SK-N-SH treated with all-trans-retinoic acid at 6 μM for 48 hours (cell line): ENCODE results near the gene PIF1.
"Not testable (repeated sequence)": the region's sequence is repeated elsewhere in the genome, so short reads cannot be mapped to it uniquely, and the experiment has no call there.

Experiments
- ATAC-seq: fragments of 200-7000 bp; cut with Tn5 transposase; 3 replicates; pipeline ENCODE4 v1.9.1; 2020; ENCODE audit warnings: mild to moderate bottlenecking, moderate library complexity
- ARNTL ChIP-seq: fragments of 450-650 bp; formaldehyde crosslinking; IDR thresholded peaks from 2 replicates; pipeline ENCODE4 v1.5.0; 2020; ENCODE audit warnings: low read depth, mild to moderate bottlenecking, moderate library complexity, borderline replicate concordance
- CREB5 ChIP-seq: fragments of 250-450 bp; sonication (Bioruptor Pico); IDR thresholded peaks from 2 replicates; pipeline ENCODE4 v1.5.1; 2020; ENCODE audit warnings: low read depth, mild to moderate bottlenecking, moderate library complexity
- CSDC2 ChIP-seq: fragments of 250-450 bp; sonication (Bioruptor Pico); IDR thresholded peaks from 2 replicates; pipeline ENCODE4 v1.5.0; 2020; ENCODE audit warnings: mild to moderate bottlenecking, moderate library complexity
- CSRNP3 ChIP-seq: fragments of 250-450 bp; sonication (Bioruptor Pico); IDR thresholded peaks from 2 replicates; pipeline ENCODE4 v1.5.1; 2021; ENCODE audit warnings: mild to moderate bottlenecking, moderate library complexity
- ESRRG ChIP-seq: fragments of 250-450 bp; sonication (Bioruptor Pico); IDR thresholded peaks from 2 replicates; pipeline ENCODE4 v1.6.1; 2021; ENCODE audit warnings: mild to moderate bottlenecking
- GLIS3 ChIP-seq: fragments of 250-450 bp; sonication (Bioruptor Pico); IDR thresholded peaks from 2 replicates; pipeline ENCODE4 v1.5.0; 2020; ENCODE audit warnings: mild to moderate bottlenecking, moderate library complexity
- ISL1 ChIP-seq: fragments of 250-450 bp; sonication (Bioruptor Pico); IDR thresholded peaks from 2 replicates; pipeline ENCODE4 v2.1.2; 2022; ENCODE audit warnings: mild to moderate bottlenecking, moderate library complexity
- OSR1 ChIP-seq: fragments of 250-450 bp; sonication (Bioruptor Pico); IDR thresholded peaks from 2 replicates; pipeline ENCODE4 v1.8.0; 2022; ENCODE audit warnings: moderate library complexity, mild to moderate bottlenecking, inconsistent platforms
- PATZ1 ChIP-seq: fragments of 250-450 bp; sonication (Bioruptor Pico); IDR thresholded peaks from 2 replicates; pipeline ENCODE4 v1.8.0; 2020; ENCODE audit warnings: mild to moderate bottlenecking, moderate library complexity, borderline replicate concordance
- POU6F1 ChIP-seq: fragments of 250-450 bp; sonication (Bioruptor Pico); IDR thresholded peaks from 2 replicates; pipeline ENCODE4 v1.8.0; 2021; ENCODE audit warnings: low read depth, mild to moderate bottlenecking, moderate library complexity, borderline replicate concordance
- RARB ChIP-seq: fragments of 250-450 bp; sonication (Bioruptor Pico); IDR thresholded peaks from 2 replicates; pipeline ENCODE4 v1.8.0; 2021; ENCODE audit warnings: mild to moderate bottlenecking, moderate library complexity
- SNAI2 ChIP-seq: fragments of 250-450 bp; sonication (Bioruptor Pico); IDR thresholded peaks from 2 replicates; pipeline ENCODE4 v1.5.0; 2020; ENCODE audit warnings: mild to moderate bottlenecking, moderate library complexity
- TOX ChIP-seq: fragments of 250-450 bp; sonication (Bioruptor Pico); IDR thresholded peaks from 2 replicates; pipeline ENCODE4 v1.8.0; 2021; ENCODE audit warnings: mild to moderate bottlenecking, moderate library complexity, borderline replicate concordance
- ZC3H10 ChIP-seq: fragments of 250-450 bp; sonication (Bioruptor Pico); IDR thresholded peaks from 2 replicates; pipeline ENCODE4 v1.5.1; 2021; ENCODE audit warnings: mild to moderate bottlenecking, moderate library complexity
- ZFP3 ChIP-seq: fragments of 250-450 bp; sonication (Bioruptor Pico); IDR thresholded peaks from 2 replicates; pipeline ENCODE4 v1.5.0; 2020; ENCODE audit warnings: mild to moderate bottlenecking, moderate library complexity
- ZFP30 ChIP-seq: fragments of 450-650 bp; formaldehyde crosslinking; IDR thresholded peaks from 2 replicates; pipeline ENCODE4 v1.5.0; 2022; ENCODE audit warnings: mild to moderate bottlenecking, moderate library complexity
- ZNF565 ChIP-seq: fragments of 450-650 bp; formaldehyde crosslinking; conservative IDR thresholded peaks from 2 replicates; pipeline ENCODE4 v1.5.0; 2020; ENCODE audit warnings: low read depth, mild to moderate bottlenecking, moderate library complexity
- ZNF70 ChIP-seq: fragments of 450-650 bp; formaldehyde crosslinking; IDR thresholded peaks from 2 replicates; pipeline ENCODE4 v1.5.0; 2020; ENCODE audit warnings: mild to moderate bottlenecking, moderate library complexity
- ZNF8 ChIP-seq: fragments of 450-650 bp; formaldehyde crosslinking; IDR thresholded peaks from 2 replicates; pipeline ENCODE4 v1.5.0; 2020; ENCODE audit warnings: mild to moderate bottlenecking, moderate library complexity

PIF1 gene

GRCh38 chr15:64803526-64803925, 21.9 kb downstream of the PIF1 start (continued):
- TF ChIP-seq CSRNP3 (CRISPR knock-in tag) (no peak), RARB (CRISPR knock-in tag) (no peak), CSDC2 (no peak), GLIS3 (CRISPR knock-in tag) (no peak), ZC3H10 (CRISPR knock-in tag) (no peak), ZNF565 (CRISPR knock-in tag) (no peak)
- TF ChIP-seq, all 23 proteins: peak for 0

GRCh38 chr15:64800476-64800875, 25.0 kb downstream of the PIF1 start:
- TF ChIP-seq POU6F1 (CRISPR knock-in tag) = no peak
- TF ChIP-seq ZNF565 (CRISPR knock-in tag) = no peak
- TF ChIP-seq GLIS3 (CRISPR knock-in tag) = no peak
- TF ChIP-seq SNAI2 (CRISPR knock-in tag) = no peak
- no peak for TF ChIP-seq ZC3H10 (CRISPR knock-in tag)
- no peak for TF ChIP-seq CSRNP3 (CRISPR knock-in tag)
- TF ChIP-seq ESRRG = no peak
- TF ChIP-seq ISL1 (CRISPR knock-in tag) = no peak
- TF ChIP-seq ZNF70 (CRISPR knock-in tag) = no peak
- no peak for TF ChIP-seq ARNTL
- TF ChIP-seq ZNF8 (CRISPR knock-in tag) = no peak
- TF ChIP-seq ZFP30 (CRISPR knock-in tag) = no peak
- no peak for TF ChIP-seq CSDC2
- no peak for TF ChIP-seq TOX (CRISPR knock-in tag)
- no peak for TF ChIP-seq CREB5 (CRISPR knock-in tag)
- TF ChIP-seq OSR1 (CRISPR knock-in tag) = no peak
- TF ChIP-seq PATZ1 (CRISPR knock-in tag) = no peak
- no peak for TF ChIP-seq ZFP3 (CRISPR knock-in tag)
- ATAC-seq = no peak

GRCh38 chr15:64798905-64799304, 26.5 kb downstream of the PIF1 start:
- ATAC-seq = not testable (repeated sequence)

GRCh38 chr15:64795921-64796320, 29.5 kb downstream of the PIF1 start:
- not testable (repeated sequence) for ATAC-seq

GRCh38 chr15:64795299-64795698, 30.1 kb downstream of the PIF1 start:
- ATAC-seq = not testable (repeated sequence)

GRCh38 chr15:64792282-64792681, 33.2 kb downstream of the PIF1 start:
- ATAC-seq = no peak
- TF ChIP-seq ISL1 (CRISPR knock-in tag) (no peak), ZFP3 (CRISPR knock-in tag) (no peak), TOX (CRISPR knock-in tag) (no peak), ESRRG (no peak), RARB (CRISPR knock-in tag) (no peak), POU6F1 (CRISPR knock-in tag) (no peak), PATZ1 (CRISPR knock-in tag) (no peak), ZFP30 (CRISPR knock-in tag) (no peak), GLIS3 (CRISPR knock-in tag) (no peak)
